ENCODE measurements around the gene SH3TC1. TPM values are rescaled to one million over a fixed set of nuclear protein-coding genes. Genes with fewer than 3 reads are reported as not detected.

The SH3TC1 gene
- total RNA-seq, 1 donor from 2014 or later = 73.1 TPM

DNA sequence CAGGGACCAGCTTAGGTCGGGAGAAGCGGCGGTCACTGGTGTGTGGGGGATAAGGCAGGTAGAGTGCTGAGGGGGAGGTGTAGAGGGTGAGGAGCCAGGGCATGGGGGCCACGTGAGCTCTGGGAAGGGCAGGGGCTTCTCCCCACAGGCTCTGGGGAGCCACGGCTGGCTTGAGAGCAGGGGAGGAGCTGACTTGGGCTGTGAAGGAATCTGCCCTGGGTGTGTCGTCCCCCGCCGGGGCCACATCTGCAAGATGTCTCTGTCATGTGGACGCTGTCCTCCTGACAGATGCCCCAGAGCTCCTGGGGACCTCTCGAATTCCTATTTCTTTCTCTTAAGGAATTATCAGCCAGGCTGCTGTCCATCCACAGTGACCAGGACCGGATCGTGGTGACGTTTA is 15.0 kb downstream of the SH3TC1 start:
- Histone ChIP-seq H3K27ac (no peak overlapping the region), H3K36me3 (peaks cover 75% of the 10 kb centered on the region), H3K4me1 (peaks cover 16% of the 10 kb centered on the region), H3K9me3 (no peaks in the 10 kb centered on the region), H3K4me3 (no peak overlapping the region), H3K27me3 (ENCODE audit: low read depth) (no peaks in the 10 kb centered on the region)
- intact Hi-C loops (cut with DNase I) = no loop called here
- DNase-seq = no peak
- no peak for ATAC-seq
- no peak for TF ChIP-seq CTCF (IDR thresholded peaks at IDR 0.05)

- no peaks in the 10 kb centered on the region for H3K27me3 ChIP-seq (ENCODE audit: low read depth)
- ATAC-seq (peak; percentile 59 to 68), DNase-seq (no peak)
- H3K27ac ChIP-seq = no peak overlapping the region
- intact Hi-C loops (cut with DNase I) = no loop called here
- no peaks in the 10 kb centered on the region for H3K9me3 ChIP-seq
- H3K4me3 ChIP-seq = no peak overlapping the region
- no peak for TF ChIP-seq CTCF (IDR thresholded peaks at IDR 0.05)
- peaks cover 20% of the 10 kb centered on the region for H3K4me1 ChIP-seq
- peaks cover 75% of the 10 kb centered on the region for H3K36me3 ChIP-seq
Measured at GRCh38 chr4:8215001-8215427, 15.9 kb downstream of the SH3TC1 start.

GRCh38 chr4:8215641-8216442 is 16.8 kb downstream of the SH3TC1 start:
- Histone ChIP-seq H3K27ac (no peak overlapping the region), H3K27me3 (ENCODE audit: low read depth) (no peaks in the 10 kb centered on the region), H3K9me3 (no peaks in the 10 kb centered on the region), H3K36me3 (peaks cover 79% of the 10 kb centered on the region), H3K4me3 (no peak overlapping the region), H3K4me1 (peaks cover 28% of the 10 kb centered on the region)
- TF ChIP-seq CTCF (IDR thresholded peaks at IDR 0.05) = no peak
- no peak for DNase-seq
- no peak for ATAC-seq
- intact Hi-C loops (cut with DNase I) = no loop called here

GRCh38 chr4:8216443-8217245 is 17.6 kb downstream of the SH3TC1 start:
- no peak for ATAC-seq

GRCh38 chr4:8217246-8217511 is 18.1 kb downstream of the SH3TC1 start:
- Histone ChIP-seq H3K36me3 (peaks cover 82% of the 10 kb centered on the region), H3K9me3 (no peaks in the 10 kb centered on the region), H3K27me3 (ENCODE audit: low read depth) (no peaks in the 10 kb centered on the region), H3K4me3 (no peak overlapping the region), H3K4me1 (peaks cover 32% of the 10 kb centered on the region), H3K27ac (no peak overlapping the region)
- intact Hi-C loops (cut with DNase I) = no loop called here
- ATAC-seq (no peak), DNase-seq (no peak)
- no peak for TF ChIP-seq CTCF (IDR thresholded peaks at IDR 0.05)

More at GRCh38 chr4:8216443-8217245, 17.6 kb downstream of the SH3TC1 start:
- Histone ChIP-seq H3K4me1 (peaks cover 32% of the 10 kb centered on the region), H3K4me3 (no peak overlapping the region), H3K9me3 (no peaks in the 10 kb centered on the region), H3K27ac (no peak overlapping the region), H3K27me3 (ENCODE audit: low read depth) (no peaks in the 10 kb centered on the region), H3K36me3 (peaks cover 82% of the 10 kb centered on the region)
- no peak for TF ChIP-seq CTCF (IDR thresholded peaks at IDR 0.05)
- intact Hi-C loops (cut with DNase I) = no loop called here
- DNase-seq = no peak
